GM19193 (cell line): ENCODE measurements around the gene CCDC40.

Experiments
- POLR2A ChIP-seq: IDR thresholded peaks from 4 replicates; pipeline ENCODE4 v1.6.1; 2011; ENCODE audit not compliant: insufficient read depth, insufficient read length; ENCODE audit errors: extremely low read depth

Gene CCDC40

GRCh38 chr17:80006811-80007752 is 29.4 kb upstream of the CCDC40 start:
- no peak for TF ChIP-seq POLR2A

GRCh38 chr17:80007939-80008338 is 28.5 kb upstream of the CCDC40 start:
- no peak for TF ChIP-seq POLR2A

GRCh38 chr17:80008383-80008840 is 28.0 kb upstream of the CCDC40 start:
- no peak for TF ChIP-seq POLR2A

DNA sequence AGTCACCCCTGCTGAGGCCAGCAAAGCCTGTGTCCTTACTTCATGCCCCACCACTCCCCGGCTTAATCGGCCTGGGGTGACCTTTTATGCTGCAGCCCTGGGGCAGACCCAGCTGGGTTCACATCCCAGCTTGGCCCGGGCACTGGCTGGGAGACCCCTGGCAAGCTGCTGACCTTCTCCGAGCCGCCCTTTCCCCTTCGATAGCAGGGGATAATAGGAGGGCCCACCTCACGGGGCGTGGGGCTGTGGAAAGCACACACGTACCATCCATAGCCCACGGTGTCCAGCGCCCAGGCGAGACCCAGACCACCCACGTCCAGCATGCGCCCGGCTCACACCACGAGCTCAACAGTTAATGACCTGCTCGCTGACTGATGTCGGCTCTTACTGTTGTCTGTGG is 27.6 kb upstream of the CCDC40 start:
- no peak for TF ChIP-seq POLR2A

- TF ChIP-seq POLR2A: no peak
These were observed 26.8 kb upstream of the CCDC40 start for GRCh38 chr17:80009391-80010282.

DNA sequence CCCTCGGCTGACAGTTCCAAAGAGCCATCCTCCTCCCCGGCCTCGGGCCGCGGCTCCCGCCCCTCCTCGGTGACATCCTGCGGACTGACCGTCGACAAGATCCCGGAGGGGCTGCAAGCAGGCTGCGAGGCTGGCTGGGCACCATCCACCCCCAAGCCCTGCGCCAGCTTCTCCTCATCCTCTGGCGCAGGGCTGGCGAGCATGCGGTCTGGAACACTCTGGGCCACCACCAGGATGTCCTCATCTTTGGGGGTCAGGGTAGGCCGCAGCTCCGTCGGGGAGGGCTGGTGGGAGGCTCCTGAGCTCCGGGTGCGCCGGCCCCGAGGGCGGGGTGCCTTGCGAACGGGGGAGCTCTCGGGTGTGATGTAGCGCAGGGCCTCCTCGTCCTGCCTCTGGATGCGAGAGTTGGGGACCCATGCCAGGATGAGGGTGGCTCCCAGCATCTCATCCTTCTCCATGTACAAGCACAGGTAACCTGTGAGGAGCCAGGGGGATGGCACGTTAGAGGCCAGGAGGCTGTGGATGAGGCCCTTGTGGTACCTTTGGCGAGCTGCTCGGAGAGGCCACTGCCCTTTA is 26.1 kb upstream of the CCDC40 start:
- TF ChIP-seq POLR2A: no peak

- TF ChIP-seq POLR2A: no peak
These were observed 24.4 kb upstream of the CCDC40 start for GRCh38 chr17:80011989-80012555.

DNA sequence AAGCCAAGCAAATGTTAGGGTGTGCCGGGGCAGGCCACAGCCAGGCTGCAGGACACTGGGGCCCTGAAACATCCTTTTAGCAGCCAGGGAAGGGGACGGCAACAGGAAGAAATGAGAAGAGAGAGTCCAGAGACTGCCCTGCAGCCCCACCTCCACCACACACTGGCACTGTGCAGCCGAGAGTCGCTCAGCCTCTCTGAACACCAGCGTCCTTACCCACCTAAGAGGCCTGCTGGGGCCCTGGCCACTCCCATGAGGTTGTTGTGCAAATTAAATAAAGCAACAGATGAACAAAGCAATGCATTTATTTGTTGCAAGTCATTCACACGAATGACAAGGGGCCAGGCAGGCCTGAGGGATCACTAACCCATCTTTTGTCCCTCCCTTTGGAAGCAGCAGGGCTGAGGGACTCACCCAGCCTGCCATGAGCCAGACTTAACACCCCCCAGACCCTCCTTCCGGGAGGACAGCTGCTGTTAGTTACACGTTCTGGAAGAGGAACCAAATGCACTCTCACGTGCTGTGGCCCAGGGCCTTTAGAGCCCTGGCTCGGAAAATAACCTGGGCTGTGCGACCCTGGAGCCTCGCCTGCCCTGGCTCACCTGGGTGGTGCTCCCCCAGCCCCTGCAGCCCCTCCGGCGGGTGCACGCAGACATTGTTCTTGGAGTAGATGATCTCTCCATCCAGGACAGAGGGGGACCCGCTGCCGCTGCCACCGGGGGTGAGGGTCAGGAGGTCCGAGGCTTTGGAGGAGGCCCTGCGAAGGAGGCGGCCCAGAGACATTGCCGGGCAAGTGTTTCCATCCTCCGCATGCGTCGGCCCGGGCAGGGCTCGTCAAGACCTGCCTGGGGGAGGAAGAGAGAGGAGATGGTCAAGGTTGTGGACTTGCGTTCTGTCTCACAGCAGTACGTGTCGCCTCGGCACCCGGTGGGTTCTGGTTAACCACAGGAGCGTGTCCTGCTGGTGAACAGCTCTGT is 23.4 kb upstream of the CCDC40 start:
- no peak for TF ChIP-seq POLR2A

GRCh38 chr17:80017226-80018010 is 19.0 kb upstream of the CCDC40 start:
- no peak for TF ChIP-seq POLR2A

GRCh38 chr17:80018917-80019651 is 17.4 kb upstream of the CCDC40 start:
- TF ChIP-seq POLR2A: no peak

GRCh38 chr17:80021600-80021999 is 14.8 kb upstream of the CCDC40 start:
- TF ChIP-seq POLR2A: no peak
